ENCODE measurements around the gene NUDC. TPM values are rescaled to one million over a fixed set of nuclear protein-coding genes. Genes with fewer than 3 reads are reported as not detected.
A peak's percentile ranks its signal among the peaks of the same experiment; 100 is the strongest.
"Not testable (repeated sequence)": the region's sequence is repeated elsewhere in the genome, so short reads cannot be mapped to it uniquely, and the experiment has no call there.

Gene NUDC
- 10 to 100 TPM; 34.1 to 65.2 (median 46.5) TPM for total RNA-seq

- Histone ChIP-seq H3K27ac (peak within 1 kb of the TSS; percentile 90), H3K4me1 (peaks cover 25% of the 10 kb centered on the region), H3K4me3 (peak within 1 kb of the TSS; percentile 96), H3K9me3 (no peaks in the 10 kb centered on the region), H3K36me3 (peaks cover 31% of the 10 kb centered on the region), H3K27me3 (no peaks in the 10 kb centered on the region)
- peak; percentile 98 to 99 for DNase-seq (ENCODE audit: low spot score in 2 of 2)
- TF ChIP-seq POLR2AphosphoS5 (IDR thresholded peaks at IDR 0.05) (peak; percentile 82 to 91 (median 91)), POLR2A (IDR thresholded peaks at IDR 0.05) (peak; percentile 74 to 87), CTCF (IDR thresholded peaks at IDR 0.05) (no peak)
- WGBS, result 0% methylated on average over 14 of the region's 83 CpGs
Observed at GRCh38 chr1:26921540-26922430, at the start of gene NUDC. NUDC (plus strand) TSS chr1:26921743; CDS start chr1:26921849, 106 bp downstream.

GRCh38 chr1:26873097-26873496 lies 48.4 kb upstream of the NUDC start:
- H3K4me1 ChIP-seq; H3K4me3 ChIP-seq; H3K9me3 ChIP-seq; H3K27ac ChIP-seq; H3K36me3 ChIP-seq; H3K27me3 ChIP-seq; DNase-seq (ENCODE audit: low spot score in 2 of 2): not testable (repeated sequence)
- 72% methylated on average over 2 of the region's 2 CpGs for WGBS

- Histone ChIP-seq H3K4me3 (no peak overlapping the region), H3K27ac (no peak overlapping the region), H3K9me3 (no peaks in the 10 kb centered on the region), H3K4me1 (peaks cover 7% of the 10 kb centered on the region), H3K27me3 (no peaks in the 10 kb centered on the region), H3K36me3 (peaks cover 18% of the 10 kb centered on the region)
- DNase-seq (ENCODE audit: low spot score in 2 of 2), result no peak
- TF ChIP-seq POLR2A (IDR thresholded peaks at IDR 0.05) (no peak), POLR2AphosphoS5 (IDR thresholded peaks at IDR 0.05) (no peak), EP300 (IDR thresholded peaks at IDR 0.05) (no peak), CTCF (IDR thresholded peaks at IDR 0.05) (no peak)
- WGBS, result 59% methylated on average over 4 of the region's 4 CpGs
Observed at GRCh38 chr1:26874896-26875295, 46.6 kb upstream of the NUDC start.

- H3K4me1 ChIP-seq, result peaks cover 7% of the 10 kb centered on the region
- no peak for DNase-seq (ENCODE audit: low spot score in 2 of 2)
- no peaks in the 10 kb centered on the region for H3K9me3 ChIP-seq
- peaks cover 43% of the 10 kb centered on the region for H3K36me3 ChIP-seq
- WGBS, result 57% methylated on average over 2 of the region's 2 CpGs
- no peak overlapping the region for H3K27ac ChIP-seq
- H3K4me3 ChIP-seq, result no peak overlapping the region
- no peaks in the 10 kb centered on the region for H3K27me3 ChIP-seq
- TF ChIP-seq EP300 (IDR thresholded peaks at IDR 0.05), result no peak
Observed at GRCh38 chr1:26877326-26877725, 44.2 kb upstream of the NUDC start.

GRCh38 chr1:26879793-26880192 lies 41.8 kb upstream of the NUDC start:
- TF ChIP-seq POLR2AphosphoS5 (IDR thresholded peaks at IDR 0.05) (no peak), POLR2A (IDR thresholded peaks at IDR 0.05) (no peak), CTCF (IDR thresholded peaks at IDR 0.05) (no peak), EP300 (IDR thresholded peaks at IDR 0.05) (no peak)
- 90% methylated on average over 4 of the region's 4 CpGs for WGBS
- no peak for DNase-seq (ENCODE audit: low spot score in 2 of 2)
- Histone ChIP-seq H3K4me1 (peaks cover 7% of the 10 kb centered on the region), H3K9me3 (no peaks in the 10 kb centered on the region), H3K4me3 (no peak overlapping the region), H3K27ac (no peak overlapping the region), H3K36me3 (peaks cover 67% of the 10 kb centered on the region), H3K27me3 (no peaks in the 10 kb centered on the region)

GRCh38 chr1:26881611-26882010 lies 39.9 kb upstream of the NUDC start:
- H3K27me3 ChIP-seq; DNase-seq (ENCODE audit: low spot score in 2 of 2); H3K9me3 ChIP-seq; H3K4me1 ChIP-seq; H3K27ac ChIP-seq; H3K4me3 ChIP-seq: not testable (repeated sequence)
- peaks cover 86% of the 10 kb centered on the region for H3K36me3 ChIP-seq
- 89% methylated on average over 6 of the region's 6 CpGs for WGBS

Measured in suprapubic skin (tissue), 4 donors.